Activated T-cell treated with anti-CD3 and anti-CD28 coated beads, Interleukin-2, amount 50 U/mL, for 24 hours (primary cell): ENCODE measurements around the gene RAI1.
A peak's percentile ranks its signal among the peaks of the same experiment; 100 is the strongest.

Experiments used
- DNase-seq: peaks from one replicate; pipeline ENCODE4 v3.0.0-alpha.2; 2020
- H3K27ac Mint-ChIP-seq: 2 replicates; pipeline ENCODE4 v1.8.0; 2020; ENCODE audit warnings: mild to moderate bottlenecking, mixed read lengths
- H3K27me3 Mint-ChIP-seq: 2 replicates; pipeline ENCODE4 v1.8.0; 2020; ENCODE audit warnings: mixed read lengths
- H3K36me3 Mint-ChIP-seq: 2 replicates; pipeline ENCODE4 v1.8.0; 2020; ENCODE audit warnings: low read depth, mixed read lengths
- H3K4me1 Mint-ChIP-seq: 2 replicates; pipeline ENCODE4 v1.8.0; 2020; ENCODE audit warnings: low read depth, mixed read lengths
- H3K4me3 Mint-ChIP-seq: 2 replicates; pipeline ENCODE4 v1.8.0; 2020; ENCODE audit warnings: mild to moderate bottlenecking, moderate library complexity, mixed read lengths
- H3K9me3 Mint-ChIP-seq: 2 replicates; pipeline ENCODE4 v1.8.0; 2020; ENCODE audit warnings: mixed read lengths

RAI1 gene

GRCh38 chr17:17694169-17695081 lies 13.2 kb downstream of the RAI1 start:
- H3K4me3 Mint-ChIP-seq, result peak overlapping the region; percentile 84
- peaks cover 91% of the 10 kb centered on the region for H3K4me1 Mint-ChIP-seq
- peak overlapping the region; percentile 96 for H3K27ac Mint-ChIP-seq
- H3K27me3 Mint-ChIP-seq, result no peaks in the 10 kb centered on the region
- no peaks in the 10 kb centered on the region for H3K9me3 Mint-ChIP-seq
- peaks cover 2% of the 10 kb centered on the region for H3K36me3 Mint-ChIP-seq
- DNase-seq, result peak; percentile 84

GRCh38 chr17:17696085-17696484 lies 14.8 kb downstream of the RAI1 start:
- Mint-ChIP-seq H3K9me3 (no peaks in the 10 kb centered on the region), H3K36me3 (peaks cover 4% of the 10 kb centered on the region), H3K4me3 (peak overlapping the region; percentile 84), H3K27me3 (no peaks in the 10 kb centered on the region), H3K27ac (peak overlapping the region; percentile 96), H3K4me1 (peaks cover 80% of the 10 kb centered on the region)
- DNase-seq, result no peak

- Mint-ChIP-seq H3K4me3 (no peak overlapping the region), H3K36me3 (peaks cover 7% of the 10 kb centered on the region)
These were observed 15.8 kb downstream of the RAI1 start for GRCh38 chr17:17696882-17697633.

GRCh38 chr17:17698371-17698770 lies 17.1 kb downstream of the RAI1 start:
- Mint-ChIP-seq H3K27ac (no peak overlapping the region), H3K36me3 (peaks cover 7% of the 10 kb centered on the region), H3K4me3 (no peak overlapping the region), H3K27me3 (no peaks in the 10 kb centered on the region), H3K4me1 (peaks cover 73% of the 10 kb centered on the region), H3K9me3 (no peaks in the 10 kb centered on the region)
- no peak for DNase-seq

More at GRCh38 chr17:17696882-17697633, 15.8 kb downstream of the RAI1 start:
- DNase-seq, result no peak
- Mint-ChIP-seq H3K9me3 (no peaks in the 10 kb centered on the region), H3K4me1 (peaks cover 76% of the 10 kb centered on the region), H3K27ac (peak overlapping the region; percentile 41), H3K27me3 (no peaks in the 10 kb centered on the region)

GRCh38 chr17:17698869-17699351 lies 17.7 kb downstream of the RAI1 start:
- Mint-ChIP-seq H3K4me3 (no peak overlapping the region), H3K9me3 (no peaks in the 10 kb centered on the region), H3K4me1 (peaks cover 70% of the 10 kb centered on the region), H3K27me3 (no peaks in the 10 kb centered on the region), H3K27ac (no peak overlapping the region), H3K36me3 (peaks cover 10% of the 10 kb centered on the region)
- DNase-seq, result no peak

GRCh38 chr17:17699491-17699890 lies 18.2 kb downstream of the RAI1 start:
- DNase-seq, result no peak
- H3K4me1 Mint-ChIP-seq, result peaks cover 66% of the 10 kb centered on the region
- H3K36me3 Mint-ChIP-seq, result peaks cover 10% of the 10 kb centered on the region
- no peak overlapping the region for H3K4me3 Mint-ChIP-seq
- H3K9me3 Mint-ChIP-seq, result no peaks in the 10 kb centered on the region
- no peaks in the 10 kb centered on the region for H3K27me3 Mint-ChIP-seq
- no peak overlapping the region for H3K27ac Mint-ChIP-seq

- H3K36me3 Mint-ChIP-seq, result peaks cover 13% of the 10 kb centered on the region
- H3K4me3 Mint-ChIP-seq, result no peak overlapping the region
- H3K27me3 Mint-ChIP-seq, result no peaks in the 10 kb centered on the region
- H3K9me3 Mint-ChIP-seq, result no peaks in the 10 kb centered on the region
- no peak for DNase-seq
- H3K27ac Mint-ChIP-seq, result no peak overlapping the region
- peaks cover 60% of the 10 kb centered on the region for H3K4me1 Mint-ChIP-seq
These were observed 19.2 kb downstream of the RAI1 start for GRCh38 chr17:17700251-17700969.

GRCh38 chr17:17701112-17701511 lies 19.9 kb downstream of the RAI1 start:
- Mint-ChIP-seq H3K36me3 (peaks cover 13% of the 10 kb centered on the region), H3K27ac (no peak overlapping the region), H3K9me3 (no peaks in the 10 kb centered on the region), H3K4me3 (no peak overlapping the region), H3K4me1 (peaks cover 53% of the 10 kb centered on the region), H3K27me3 (no peaks in the 10 kb centered on the region)
- no peak for DNase-seq

- Mint-ChIP-seq H3K27me3 (no peaks in the 10 kb centered on the region), H3K4me3 (no peak overlapping the region), H3K36me3 (peaks cover 13% of the 10 kb centered on the region), H3K9me3 (no peaks in the 10 kb centered on the region), H3K4me1 (peaks cover 47% of the 10 kb centered on the region), H3K27ac (no peak overlapping the region)
- no peak for DNase-seq
These were observed 20.4 kb downstream of the RAI1 start for GRCh38 chr17:17701658-17702057.

- DNase-seq, result no peak
- Mint-ChIP-seq H3K4me3 (no peak overlapping the region), H3K36me3 (peaks cover 13% of the 10 kb centered on the region), H3K27me3 (no peaks in the 10 kb centered on the region), H3K4me1 (peaks cover 38% of the 10 kb centered on the region), H3K9me3 (no peaks in the 10 kb centered on the region), H3K27ac (no peak overlapping the region)
These were observed 21.3 kb downstream of the RAI1 start for GRCh38 chr17:17702449-17703139.

- no peak for DNase-seq
- no peak overlapping the region for H3K4me3 Mint-ChIP-seq
- no peaks in the 10 kb centered on the region for H3K27me3 Mint-ChIP-seq
- no peak overlapping the region for H3K27ac Mint-ChIP-seq
- peaks cover 32% of the 10 kb centered on the region for H3K4me1 Mint-ChIP-seq
- H3K36me3 Mint-ChIP-seq, result peaks cover 13% of the 10 kb centered on the region
- H3K9me3 Mint-ChIP-seq, result no peaks in the 10 kb centered on the region
These were observed 22.1 kb downstream of the RAI1 start for GRCh38 chr17:17703140-17703919.

- no peak for DNase-seq
- peaks cover 22% of the 10 kb centered on the region for H3K4me1 Mint-ChIP-seq
- no peak overlapping the region for H3K4me3 Mint-ChIP-seq
- peaks cover 19% of the 10 kb centered on the region for H3K36me3 Mint-ChIP-seq
- no peaks in the 10 kb centered on the region for H3K27me3 Mint-ChIP-seq
- H3K27ac Mint-ChIP-seq, result no peak overlapping the region
- no peaks in the 10 kb centered on the region for H3K9me3 Mint-ChIP-seq
These were observed 23.7 kb downstream of the RAI1 start for GRCh38 chr17:17704931-17705330.
